Smooth muscle cell (in vitro differentiated cells): ENCODE measurements around the gene HIP1R. TPM values are rescaled to one million over a fixed set of nuclear protein-coding genes. Genes with fewer than 3 reads are reported as not detected.

ENCODE experiments used
- DNase-seq: peaks from one replicate; lab custom pipeline; 2025; ENCODE audit not compliant: unreplicated experiment; lab: John Stamatoyannopoulos, UW
- H2AFZ ChIP-seq: fragments of 200-600 bp; sonication (generic); 2 replicates; pipeline ENCODE4 v1.6.0; 2016; ENCODE audit warnings: antibody characterized with exemption, low read depth, mild to moderate bottlenecking
- H3F3A ChIP-seq: fragments of 200-600 bp; sonication (generic); 2 replicates; pipeline ENCODE4 v1.6.0; 2017; ENCODE audit warnings: antibody characterized with exemption, low read depth
- H3K27ac ChIP-seq: fragments of 200-600 bp; sonication (generic); 2 replicates; pipeline ENCODE4 v1.5.1; 2016; ENCODE audit warnings: low read depth, mild to moderate bottlenecking
- H3K27me3 ChIP-seq: fragments of 200-600 bp; sonication (generic); 2 replicates; pipeline ENCODE4 v1.6.1; 2016; ENCODE audit warnings: low read depth, mild to moderate bottlenecking
- H3K36me3 ChIP-seq: fragments of 200-600 bp; sonication (generic); 2 replicates; pipeline ENCODE4 v1.5.1; 2016; ENCODE audit warnings: low read depth
- H3K4me1 ChIP-seq: fragments of 200-600 bp; sonication (generic); 2 replicates; pipeline ENCODE4 v1.5.1; 2016; ENCODE audit warnings: low read depth
- H3K4me2 ChIP-seq: fragments of 200-600 bp; sonication (generic); 2 replicates; pipeline ENCODE4 v1.6.0; 2016; ENCODE audit warnings: mild to moderate bottlenecking
- H3K4me3 ChIP-seq: fragments of 200-600 bp; sonication (generic); 2 replicates; pipeline ENCODE4 v1.5.1; 2016; ENCODE audit warnings: mild to moderate bottlenecking
- H3K79me2 ChIP-seq: fragments of 200-600 bp; sonication (generic); 2 replicates; pipeline ENCODE4 v1.6.0; 2016; ENCODE audit warnings: low read depth, mild to moderate bottlenecking
- H3K9ac ChIP-seq: fragments of 200-600 bp; sonication (generic); 2 replicates; pipeline ENCODE4 v1.6.0; 2016; ENCODE audit warnings: low read depth
- H3K9me3 ChIP-seq: fragments of 200-600 bp; sonication (generic); replicated peaks from 2 replicates; pipeline ENCODE4 v1.5.1; 2016; ENCODE audit warnings: low read depth
- H4K20me1 ChIP-seq: fragments of 200-600 bp; sonication (generic); 2 replicates; pipeline ENCODE4 v1.6.0; 2016; ENCODE audit warnings: low read depth
- WGBS: methylation state at CpG from one replicate; pipeline ENCODE4 v1.1.7; 2016; ENCODE audit warnings: low lambda C conversion rate; 5-methylcytosine and 5-hydroxymethylcytosine counted together
- polyA plus RNA-seq: library from polyadenylated mRNA; unstranded; fragments of >200 nt; fragmentation: Nextera tagmentation; extraction: Ambion mirVana; gene quantifications from 2 replicates; pipeline ENCODE4 v1.2.1, GENCODE V29; 2016
- total RNA-seq: library from RNA; depleted of rRNA; stranded (reverse); fragments of >200 nt; gene quantifications from 2 replicates; pipeline ENCODE4 v1.2.3, GENCODE V29; 2014
- TF ChIP-seq, protein P1 (sequence below): fragments of 200-600 bp; sonication (generic); IDR thresholded peaks from 2 replicates; pipeline ENCODE4 v1.5.1; 2017; ENCODE audit warnings: borderline replicate concordance, mild to moderate bottlenecking, antibody characterized with exemption; ENCODE audit not compliant: insufficient read depth, poor library complexity, severe bottlenecking

Gene HIP1R
- total and polyA plus RNA-seq, 2 experiments from 2014 or later = 6.0 to 27.8 TPM

DNA sequence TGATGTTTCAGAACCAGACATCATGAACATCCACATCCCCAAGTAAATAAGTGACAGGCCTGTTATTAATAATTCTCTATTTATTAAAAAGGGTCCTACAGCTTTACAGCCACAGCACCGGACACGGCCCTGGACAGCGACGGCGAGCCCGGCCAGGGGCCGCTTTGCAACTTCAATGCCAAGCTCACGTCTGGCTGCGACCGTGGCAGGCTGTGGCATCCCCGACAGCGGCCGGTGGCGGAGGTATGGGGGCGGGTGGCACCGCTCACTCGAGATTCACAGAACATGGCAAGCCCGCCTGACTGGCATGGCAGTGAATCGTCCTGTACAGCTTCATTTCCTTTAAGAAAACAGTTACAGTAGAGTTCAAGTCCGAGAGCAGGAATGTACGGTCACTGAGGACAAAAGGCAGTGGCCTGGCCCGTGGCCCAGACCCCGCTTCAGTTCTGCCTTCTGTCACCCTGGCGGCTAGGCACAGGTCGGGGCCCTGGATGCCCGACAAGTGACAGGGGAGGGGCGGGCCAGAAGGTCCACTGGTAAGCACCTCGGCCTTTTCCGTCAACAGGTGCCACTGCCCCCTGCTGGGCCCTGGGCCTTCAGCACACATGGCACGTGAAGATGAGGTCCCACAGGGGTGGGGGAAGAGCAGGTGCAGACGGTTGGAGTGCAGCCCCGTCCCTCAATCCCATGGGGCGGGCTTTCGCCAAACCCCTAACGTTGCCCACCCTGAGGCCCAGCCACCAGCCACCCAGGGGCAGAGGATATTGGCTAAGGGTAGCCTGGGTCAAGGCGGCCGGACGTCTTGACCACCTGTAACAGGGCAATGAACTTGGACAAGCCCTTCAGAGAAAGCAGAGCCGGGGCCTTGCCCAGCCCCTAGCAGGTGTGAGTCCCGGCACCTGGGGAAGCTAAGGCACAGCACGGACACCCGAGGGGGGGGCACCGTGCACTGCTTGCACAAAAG is 30.3 kb downstream of the HIP1R start:
- Histone ChIP-seq H3K4me1 (peaks cover 2% of the 10 kb centered on the region), H3K4me3 (no peak overlapping the region), H4K20me1 (peaks cover 46% of the 10 kb centered on the region), H3F3A (no peaks in the 10 kb centered on the region), H2AFZ (no peak overlapping the region), H3K79me2 (peaks cover 11% of the 10 kb centered on the region), H3K27me3 (no peaks in the 10 kb centered on the region), H3K4me2 (no peak overlapping the region), H3K36me3 (peaks cover 6% of the 10 kb centered on the region), H3K9ac (no peak overlapping the region), H3K9me3 (no peaks in the 10 kb centered on the region), H3K27ac (no peak overlapping the region)
- 93% methylated on average over 42 of the region's 43 CpGs for WGBS
- TF ChIP-seq, protein P1, sequence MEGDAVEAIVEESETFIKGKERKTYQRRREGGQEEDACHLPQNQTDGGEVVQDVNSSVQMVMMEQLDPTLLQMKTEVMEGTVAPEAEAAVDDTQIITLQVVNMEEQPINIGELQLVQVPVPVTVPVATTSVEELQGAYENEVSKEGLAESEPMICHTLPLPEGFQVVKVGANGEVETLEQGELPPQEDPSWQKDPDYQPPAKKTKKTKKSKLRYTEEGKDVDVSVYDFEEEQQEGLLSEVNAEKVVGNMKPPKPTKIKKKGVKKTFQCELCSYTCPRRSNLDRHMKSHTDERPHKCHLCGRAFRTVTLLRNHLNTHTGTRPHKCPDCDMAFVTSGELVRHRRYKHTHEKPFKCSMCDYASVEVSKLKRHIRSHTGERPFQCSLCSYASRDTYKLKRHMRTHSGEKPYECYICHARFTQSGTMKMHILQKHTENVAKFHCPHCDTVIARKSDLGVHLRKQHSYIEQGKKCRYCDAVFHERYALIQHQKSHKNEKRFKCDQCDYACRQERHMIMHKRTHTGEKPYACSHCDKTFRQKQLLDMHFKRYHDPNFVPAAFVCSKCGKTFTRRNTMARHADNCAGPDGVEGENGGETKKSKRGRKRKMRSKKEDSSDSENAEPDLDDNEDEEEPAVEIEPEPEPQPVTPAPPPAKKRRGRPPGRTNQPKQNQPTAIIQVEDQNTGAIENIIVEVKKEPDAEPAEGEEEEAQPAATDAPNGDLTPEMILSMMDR = peak; percentile 29
- no peak for DNase-seq

DNA sequence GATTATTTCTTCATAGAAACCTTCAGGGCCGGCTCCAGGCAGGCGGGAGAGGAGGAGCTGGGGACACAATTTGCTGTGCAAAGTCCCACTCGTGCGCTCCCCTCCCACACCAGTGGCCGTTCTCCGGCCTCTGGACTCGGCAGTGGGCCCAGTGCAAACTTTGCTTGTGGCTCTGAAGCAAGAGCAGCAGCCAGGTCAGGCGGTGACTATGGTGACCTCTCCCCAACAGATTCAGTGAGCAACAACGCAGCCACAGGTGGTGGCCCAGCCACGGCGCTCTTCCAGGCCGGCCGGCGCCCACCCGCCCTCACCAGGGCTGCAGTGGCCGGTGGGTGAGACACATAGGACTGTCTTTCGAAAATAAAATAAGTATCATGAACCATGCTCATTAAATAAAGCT is 31.1 kb downstream of the HIP1R start:
- TF ChIP-seq, protein P1 = no peak
- Histone ChIP-seq H2AFZ (no peak overlapping the region), H3K27ac (no peak overlapping the region), H3K4me3 (no peak overlapping the region), H3F3A (no peaks in the 10 kb centered on the region), H3K36me3 (peaks cover 6% of the 10 kb centered on the region), H3K9me3 (no peaks in the 10 kb centered on the region), H3K79me2 (peaks cover 17% of the 10 kb centered on the region), H3K27me3 (no peaks in the 10 kb centered on the region), H3K4me1 (peaks cover 10% of the 10 kb centered on the region), H3K9ac (no peak overlapping the region), H4K20me1 (peaks cover 54% of the 10 kb centered on the region), H3K4me2 (no peak overlapping the region)
- WGBS = 98% methylated on average over 17 of the region's 17 CpGs
- no peak for DNase-seq

DNA sequence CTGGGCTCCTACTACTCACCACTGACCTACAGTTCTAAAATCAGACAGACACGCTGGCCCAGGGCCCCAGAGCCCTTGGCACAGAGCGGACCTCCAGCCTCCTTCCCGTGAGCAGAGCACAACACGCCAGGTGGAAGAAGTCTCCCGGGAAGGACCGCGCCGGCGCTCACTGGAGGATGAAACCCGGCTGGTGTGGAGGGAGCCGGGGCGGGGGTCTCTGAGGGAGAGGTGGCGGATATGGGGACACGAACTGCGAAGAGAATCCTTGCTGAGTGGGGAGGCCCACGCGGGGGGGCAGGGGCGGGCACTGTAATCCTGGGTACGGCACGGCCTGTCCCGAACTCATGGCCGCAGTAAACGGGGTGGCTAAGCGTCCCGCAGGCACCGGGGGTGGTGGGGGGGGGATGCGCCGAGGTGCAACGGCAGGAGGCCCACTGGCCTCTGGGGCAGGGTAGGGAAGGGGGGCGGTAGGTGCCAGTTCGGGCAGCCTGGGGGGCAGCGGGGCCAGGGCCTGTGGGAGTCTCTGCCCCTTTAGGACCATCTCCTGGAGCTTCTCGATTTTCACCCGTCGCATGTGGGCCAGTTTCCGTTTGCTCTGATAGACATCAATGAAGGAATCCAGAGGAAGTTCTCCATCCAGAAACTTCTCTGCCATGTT is 31.8 kb downstream of the HIP1R start:
- Histone ChIP-seq H3K9me3 (no peaks in the 10 kb centered on the region), H3K27ac (no peak overlapping the region), H3K4me1 (peaks cover 17% of the 10 kb centered on the region), H2AFZ (no peak overlapping the region), H3K79me2 (peaks cover 22% of the 10 kb centered on the region), H3K27me3 (no peaks in the 10 kb centered on the region), H3K4me3 (no peak overlapping the region), H3K36me3 (peaks cover 6% of the 10 kb centered on the region), H3K4me2 (no peak overlapping the region), H3F3A (no peaks in the 10 kb centered on the region), H3K9ac (no peak overlapping the region), H4K20me1 (peaks cover 61% of the 10 kb centered on the region)
- no peak for DNase-seq
- TF ChIP-seq, protein P1 = no peak
- WGBS = 97% methylated on average over 35 of the region's 36 CpGs
